ENCODE data around the gene ZNF830. TPM values are rescaled to one million over a fixed set of nuclear protein-coding genes. Genes with fewer than 3 reads are reported as not detected.
"Not testable (repeated sequence)": the region's sequence is repeated elsewhere in the genome, so short reads cannot be mapped to it uniquely, and the experiment has no call there.

Gene ZNF830
- total and polyA plus RNA-seq, 10 of the 15 experiments (the other 5 are each of a cell fraction or from before 2014, with no cell fraction given), result 9.7 to 18.5 (median 15.1) TPM

DNA sequence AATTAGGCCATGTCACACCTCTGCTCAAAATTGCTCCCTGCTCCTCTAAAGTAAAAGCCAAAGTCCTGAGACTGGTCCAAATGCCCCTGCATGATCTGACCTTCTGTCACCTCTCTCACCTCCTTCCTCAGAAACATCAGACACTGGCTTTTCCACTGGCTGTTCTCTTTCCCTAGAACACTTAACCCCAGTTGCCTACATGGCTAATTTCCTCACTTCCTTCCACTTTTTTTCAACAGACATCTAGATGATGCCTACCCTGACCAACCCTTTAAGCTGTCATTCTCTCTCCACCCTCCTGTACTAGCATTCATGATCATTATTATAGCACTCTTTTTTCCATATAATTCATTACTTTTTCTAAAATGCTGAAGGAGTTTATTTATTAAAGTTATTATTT, 31.1 kb upstream of the ZNF830 start:
- RAD21 ChIA-PET (ENCODE audit: unreplicated experiment), result no interaction called here
- intact Hi-C loops (cut with micrococcal nuclease; ENCODE audit: unreplicated experiment), result no loop called here
- POLR2A ChIA-PET, result no interaction called here

DNA sequence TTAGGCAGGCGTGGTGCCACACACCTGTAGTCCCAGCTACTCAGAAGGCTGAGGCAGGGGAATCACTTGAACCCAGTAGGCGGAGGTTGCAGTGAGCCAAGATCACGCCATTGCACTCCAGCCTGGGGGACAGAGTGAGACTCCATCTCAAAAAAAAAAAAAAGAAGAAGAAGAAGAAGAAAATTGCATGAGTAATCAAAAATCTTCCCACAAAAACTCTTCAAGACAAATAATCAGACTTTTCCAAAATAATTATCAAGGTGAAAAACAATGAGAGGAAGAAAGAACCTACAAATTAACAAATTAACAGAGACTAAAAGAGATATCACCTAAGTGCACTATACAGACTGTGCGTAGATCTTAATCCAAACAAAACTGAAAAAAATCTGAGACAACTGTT, 10.6 kb upstream of the ZNF830 start:
- in situ Hi-C loops (cut with MboI); H3K79me2 ChIP-seq (ENCODE audit: control insufficient read depth, insufficient read depth, low read length); H3K9ac ChIP-seq (ENCODE audit: control insufficient read depth, insufficient read depth, low read length); ATAC-seq; H3K4me2 ChIP-seq (ENCODE audit: control insufficient read depth, insufficient read depth); RAD21 ChIA-PET (ENCODE audit: unreplicated experiment); H3K27ac ChIP-seq (ENCODE audit: control insufficient read depth, insufficient read depth); POLR2A ChIA-PET; H3K36me3 ChIP-seq (ENCODE audit: control insufficient read depth in 2 of 2, insufficient read depth in 2 of 2, low read length in 1 of 2); BruUV-seq (replicated peaks); H3K9me3 ChIP-seq (replicated peaks; ENCODE audit: control insufficient read depth, insufficient read depth, low read length); DNase-seq (ENCODE audit: low read depth, low spot score); intact Hi-C loops (cut with micrococcal nuclease; ENCODE audit: unreplicated experiment); H3K4me1 ChIP-seq (ENCODE audit: control insufficient read depth, insufficient read depth, low read length); FAIRE-seq; H2AFZ ChIP-seq (ENCODE audit: control insufficient read depth, low read depth, low read length); H3K27me3 ChIP-seq (replicated peaks in 1 of 2; ENCODE audit: control insufficient read depth in 2 of 2, insufficient read depth in 2 of 2, low read length in 1 of 2); H4K20me1 ChIP-seq (ENCODE audit: control insufficient read depth, insufficient read depth); H3K4me3 ChIP-seq: not testable (repeated sequence)
- CTCF ChIA-PET, result interaction anchor here (0.5 kb wide), 1 partner anchor 25 kb away, joined by 4 read pairs; no protein-coding TSS in a partner anchor
- SMC1A ChIA-PET (ENCODE audit: uncharacterized antibody, unreplicated experiment), result interaction anchor here (1.1 kb wide), 1 partner anchor 32 kb away, joined by 3 read pairs; no protein-coding TSS in a partner anchor
- 36% methylated on average over 3 of the region's 4 CpGs for whole genome bisulfite sequencing (ENCODE audit: insufficient coverage, insufficient replicate concordance, low lambda C conversion rate, missing lambda C conversion rate)

More for the DNA sequence above, 31.1 kb upstream of the ZNF830 start:
- Histone ChIP-seq H4K20me1 (ENCODE audit: control insufficient read depth, insufficient read depth) (no peaks in the 10 kb centered on the region), H3K79me2 (ENCODE audit: control insufficient read depth, insufficient read depth, low read length) (no peaks in the 10 kb centered on the region), H3K36me3 (ENCODE audit: control insufficient read depth in 2 of 2, insufficient read depth in 2 of 2, low read length in 1 of 2) (no peaks in the 10 kb centered on the region), H3K27me3 (replicated peaks in 1 of 2; ENCODE audit: control insufficient read depth in 2 of 2, insufficient read depth in 2 of 2, low read length in 1 of 2) (no peaks in the 10 kb centered on the region), H3K9ac (ENCODE audit: control insufficient read depth, insufficient read depth, low read length) (no peak overlapping the region), H3K4me2 (ENCODE audit: control insufficient read depth, insufficient read depth) (no peak overlapping the region), H2AFZ (ENCODE audit: control insufficient read depth, low read depth, low read length) (no peak overlapping the region), H3K4me1 (ENCODE audit: control insufficient read depth, insufficient read depth, low read length) (no peaks in the 10 kb centered on the region), H3K4me3 (no peak overlapping the region), H3K27ac (ENCODE audit: control insufficient read depth, insufficient read depth) (no peak overlapping the region), H3K9me3 (replicated peaks; ENCODE audit: control insufficient read depth, insufficient read depth, low read length) (no peaks in the 10 kb centered on the region)
- in situ Hi-C loops (cut with MboI), result no loop called here
- no peak for FAIRE-seq
- TF ChIP-seq EED (IDR thresholded peaks at IDR 0.05; ENCODE audit: low read depth), result no peak
- TF ChIP-seq, protein P1, sequence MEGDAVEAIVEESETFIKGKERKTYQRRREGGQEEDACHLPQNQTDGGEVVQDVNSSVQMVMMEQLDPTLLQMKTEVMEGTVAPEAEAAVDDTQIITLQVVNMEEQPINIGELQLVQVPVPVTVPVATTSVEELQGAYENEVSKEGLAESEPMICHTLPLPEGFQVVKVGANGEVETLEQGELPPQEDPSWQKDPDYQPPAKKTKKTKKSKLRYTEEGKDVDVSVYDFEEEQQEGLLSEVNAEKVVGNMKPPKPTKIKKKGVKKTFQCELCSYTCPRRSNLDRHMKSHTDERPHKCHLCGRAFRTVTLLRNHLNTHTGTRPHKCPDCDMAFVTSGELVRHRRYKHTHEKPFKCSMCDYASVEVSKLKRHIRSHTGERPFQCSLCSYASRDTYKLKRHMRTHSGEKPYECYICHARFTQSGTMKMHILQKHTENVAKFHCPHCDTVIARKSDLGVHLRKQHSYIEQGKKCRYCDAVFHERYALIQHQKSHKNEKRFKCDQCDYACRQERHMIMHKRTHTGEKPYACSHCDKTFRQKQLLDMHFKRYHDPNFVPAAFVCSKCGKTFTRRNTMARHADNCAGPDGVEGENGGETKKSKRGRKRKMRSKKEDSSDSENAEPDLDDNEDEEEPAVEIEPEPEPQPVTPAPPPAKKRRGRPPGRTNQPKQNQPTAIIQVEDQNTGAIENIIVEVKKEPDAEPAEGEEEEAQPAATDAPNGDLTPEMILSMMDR (IDR thresholded peaks at IDR 0.05 in 2 of 3, conservative IDR thresholded peaks at IDR 0.05 in 1 of 3; ENCODE audit: control insufficient read depth in 2 of 3, extremely low read depth in 1 of 3, insufficient read depth in 1 of 3, low read depth in 3 of 3, low read length in 3 of 3), result no peak
- TF ChIP-seq, protein P2, sequence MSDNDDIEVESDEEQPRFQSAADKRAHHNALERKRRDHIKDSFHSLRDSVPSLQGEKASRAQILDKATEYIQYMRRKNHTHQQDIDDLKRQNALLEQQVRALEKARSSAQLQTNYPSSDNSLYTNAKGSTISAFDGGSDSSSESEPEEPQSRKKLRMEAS (IDR thresholded peaks at IDR 0.05; ENCODE audit: low read depth, low read length), result no peak
- TF ChIP-seq, protein P3, sequence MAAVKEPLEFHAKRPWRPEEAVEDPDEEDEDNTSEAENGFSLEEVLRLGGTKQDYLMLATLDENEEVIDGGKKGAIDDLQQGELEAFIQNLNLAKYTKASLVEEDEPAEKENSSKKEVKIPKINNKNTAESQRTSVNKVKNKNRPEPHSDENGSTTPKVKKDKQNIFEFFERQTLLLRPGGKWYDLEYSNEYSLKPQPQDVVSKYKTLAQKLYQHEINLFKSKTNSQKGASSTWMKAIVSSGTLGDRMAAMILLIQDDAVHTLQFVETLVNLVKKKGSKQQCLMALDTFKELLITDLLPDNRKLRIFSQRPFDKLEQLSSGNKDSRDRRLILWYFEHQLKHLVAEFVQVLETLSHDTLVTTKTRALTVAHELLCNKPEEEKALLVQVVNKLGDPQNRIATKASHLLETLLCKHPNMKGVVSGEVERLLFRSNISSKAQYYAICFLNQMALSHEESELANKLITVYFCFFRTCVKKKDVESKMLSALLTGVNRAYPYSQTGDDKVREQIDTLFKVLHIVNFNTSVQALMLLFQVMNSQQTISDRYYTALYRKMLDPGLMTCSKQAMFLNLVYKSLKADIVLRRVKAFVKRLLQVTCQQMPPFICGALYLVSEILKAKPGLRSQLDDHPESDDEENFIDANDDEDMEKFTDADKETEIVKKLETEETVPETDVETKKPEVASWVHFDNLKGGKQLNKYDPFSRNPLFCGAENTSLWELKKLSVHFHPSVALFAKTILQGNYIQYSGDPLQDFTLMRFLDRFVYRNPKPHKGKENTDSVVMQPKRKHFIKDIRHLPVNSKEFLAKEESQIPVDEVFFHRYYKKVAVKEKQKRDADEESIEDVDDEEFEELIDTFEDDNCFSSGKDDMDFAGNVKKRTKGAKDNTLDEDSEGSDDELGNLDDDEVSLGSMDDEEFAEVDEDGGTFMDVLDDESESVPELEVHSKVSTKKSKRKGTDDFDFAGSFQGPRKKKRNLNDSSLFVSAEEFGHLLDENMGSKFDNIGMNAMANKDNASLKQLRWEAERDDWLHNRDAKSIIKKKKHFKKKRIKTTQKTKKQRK (IDR thresholded peaks at IDR 0.05; ENCODE audit: low read depth, low read length), result no peak
- TF ChIP-seq RUNX3 (IDR thresholded peaks at IDR 0.05; ENCODE audit: low read length), result no peak
- no peak for TF ChIP-seq SUZ12 (IDR thresholded peaks at IDR 0.05; ENCODE audit: unreplicated experiment)
- TF ChIP-seq SIN3A (IDR thresholded peaks at IDR 0.05; ENCODE audit: low read depth, low read length), result no peak
- SMC1A ChIA-PET (ENCODE audit: uncharacterized antibody, unreplicated experiment), result no interaction called here
- DNase-seq (ENCODE audit: low read depth, low spot score), result no peak
- CTCF ChIA-PET, result no interaction called here
- no TSS peak for BruUV-seq (replicated peaks)
- ATAC-seq, result no peak
